KMS-11 (cell line): Measurements from ENCODE around the gene KPTN.

Source experiments
- H2AFZ ChIP-seq: fragments of 200-600 bp; sonication (generic); 2 replicates; pipeline ENCODE4 v1.6.1; 2016; ENCODE audit warnings: antibody characterized with exemption, mixed run types, low read depth
- H3K27ac ChIP-seq: fragments of 200-600 bp; sonication (generic); 2 replicates; pipeline ENCODE4 v1.6.1; 2016; ENCODE audit warnings: mild to moderate bottlenecking, mixed run types
- H3K27me3 ChIP-seq: fragments of 200-600 bp; sonication (generic); 2 replicates; pipeline ENCODE4 v1.6.1; 2017; ENCODE audit warnings: mild to moderate bottlenecking, low read depth, mixed run types, moderate library complexity; ENCODE audit not compliant: insufficient read depth
- H3K36me3 ChIP-seq: fragments of 200-600 bp; sonication (generic); 2 replicates; pipeline ENCODE4 v1.6.1; 2017; ENCODE audit warnings: mild to moderate bottlenecking, mixed run types; ENCODE audit not compliant: insufficient read depth
- H3K4me1 ChIP-seq: fragments of 200-600 bp; sonication (generic); 2 replicates; pipeline ENCODE4 v1.6.1; 2016; ENCODE audit warnings: mild to moderate bottlenecking, low read depth, mixed run types; ENCODE audit not compliant: poor library complexity, severe bottlenecking
- H3K4me2 ChIP-seq: fragments of 200-600 bp; sonication (generic); 2 replicates; pipeline ENCODE4 v1.7.0; 2016; ENCODE audit warnings: mild to moderate bottlenecking, mixed run types
- H3K4me3 ChIP-seq: fragments of 200-600 bp; sonication (generic); IDR thresholded peaks from 2 replicates; pipeline ENCODE4 v1.6.1; 2017; ENCODE audit warnings: low read depth, low read length, mixed read lengths; ENCODE audit not compliant: insufficient read depth
- H3K79me2 ChIP-seq: fragments of 200-600 bp; sonication (generic); 2 replicates; pipeline ENCODE4 v1.6.1; 2016; ENCODE audit warnings: low read depth, mixed run types; ENCODE audit not compliant: insufficient read depth
- H3K9ac ChIP-seq: fragments of 200-600 bp; sonication (generic); 2 replicates; pipeline ENCODE4 v1.6.1; 2016; ENCODE audit warnings: mild to moderate bottlenecking, mixed run types
- H4K20me1 ChIP-seq: fragments of 200-600 bp; sonication (generic); 2 replicates; pipeline ENCODE4 v1.6.1; 2016; ENCODE audit warnings: mild to moderate bottlenecking, mixed run types; ENCODE audit not compliant: insufficient read depth
- CTCF ChIP-seq: fragments of 200-600 bp; sonication (generic); conservative IDR thresholded peaks from 2 replicates; pipeline ENCODE4 v1.6.1; 2017; ENCODE audit warnings: low read depth, mild to moderate bottlenecking, antibody characterized with exemption, low read length, moderate library complexity, mixed read lengths

The KPTN gene

GRCh38 chr19:47461876-47462275 is 22.1 kb downstream of the KPTN start:
- no peak for TF ChIP-seq CTCF
- Histone ChIP-seq H3K9ac (no peak overlapping the region), H3K27me3 (peaks cover 92% of the 10 kb centered on the region), H4K20me1 (no peaks in the 10 kb centered on the region), H3K27ac (no peak overlapping the region), H2AFZ (no peak overlapping the region), H3K4me1 (no peaks in the 10 kb centered on the region), H3K36me3 (no peaks in the 10 kb centered on the region), H3K79me2 (no peaks in the 10 kb centered on the region), H3K4me3 (no peak overlapping the region), H3K4me2 (no peak overlapping the region)

- no peak overlapping the region for H2AFZ ChIP-seq
Measured at GRCh38 chr19:47459477-47459876, 24.5 kb downstream of the KPTN start.

GRCh38 chr19:47458672-47459071 is 25.3 kb downstream of the KPTN start:
- no peak for TF ChIP-seq CTCF
- no peak overlapping the region for H2AFZ ChIP-seq
- no peak overlapping the region for H3K9ac ChIP-seq
- no peaks in the 10 kb centered on the region for H4K20me1 ChIP-seq
- H3K4me1 ChIP-seq: no peaks in the 10 kb centered on the region
- peaks cover 87% of the 10 kb centered on the region for H3K27me3 ChIP-seq
- no peak overlapping the region for H3K4me2 ChIP-seq
- H3K4me3 ChIP-seq: no peak overlapping the region
- H3K79me2 ChIP-seq: no peaks in the 10 kb centered on the region
- H3K27ac ChIP-seq: no peak overlapping the region
- H3K36me3 ChIP-seq: no peaks in the 10 kb centered on the region

More at GRCh38 chr19:47459477-47459876, 24.5 kb downstream of the KPTN start:
- TF ChIP-seq CTCF: no peak
- H3K4me2 ChIP-seq: no peak overlapping the region
- H3K4me3 ChIP-seq: no peak overlapping the region
- no peaks in the 10 kb centered on the region for H3K79me2 ChIP-seq
- no peak overlapping the region for H3K27ac ChIP-seq
- H3K27me3 ChIP-seq: peaks cover 87% of the 10 kb centered on the region
- no peak overlapping the region for H3K9ac ChIP-seq
- no peaks in the 10 kb centered on the region for H3K36me3 ChIP-seq
- H4K20me1 ChIP-seq: no peaks in the 10 kb centered on the region
- no peaks in the 10 kb centered on the region for H3K4me1 ChIP-seq

- H3K4me2 ChIP-seq: no peak overlapping the region
- no peak overlapping the region for H3K9ac ChIP-seq
- no peaks in the 10 kb centered on the region for H4K20me1 ChIP-seq
- no peak overlapping the region for H3K4me3 ChIP-seq
- H3K4me1 ChIP-seq: no peaks in the 10 kb centered on the region
- no peak for TF ChIP-seq CTCF
- H2AFZ ChIP-seq: no peak overlapping the region
- H3K79me2 ChIP-seq: no peaks in the 10 kb centered on the region
- no peak overlapping the region for H3K27ac ChIP-seq
- no peaks in the 10 kb centered on the region for H3K36me3 ChIP-seq
- peaks cover 88% of the 10 kb centered on the region for H3K27me3 ChIP-seq
Measured at GRCh38 chr19:47456721-47457474, 27.1 kb downstream of the KPTN start.
